Measurements from ENCODE around the gene PRPF18.

The PRPF18 gene

GRCh38 chr10:13627459-13628310 lies 40.9 kb downstream of the PRPF18 start:
- Histone ChIP-seq H3K9me3 (ENCODE audit: control insufficient read depth, insufficient read depth, low read length) (no peaks in the 10 kb centered on the region), H3K4me3 (ENCODE audit: low read depth, low read length) (peak overlapping the region; percentile 17; the same call in 1 of the 2 replicates), H3K9ac (ENCODE audit: low read depth, low read length) (no peak overlapping the region), H3K36me3 (ENCODE audit: control insufficient read depth, insufficient read depth, low read length) (0 out of 2 replicates have a peak, but pooled peaks cover 5% of the 10 kb centered on the region), H3K4me1 (ENCODE audit: control insufficient read depth, insufficient read depth, low read length) (peaks cover 30% of the 10 kb centered on the region), H3K27ac (ENCODE audit: low read depth, low read length) (peak overlapping the region; percentile 81), H3K27me3 (ENCODE audit: control insufficient read depth, insufficient read depth, low read length) (no peaks in the 10 kb centered on the region)

- H3K4me3 ChIP-seq (ENCODE audit: low read depth, low read length): no peak overlapping the region
- H3K36me3 ChIP-seq (ENCODE audit: control insufficient read depth, insufficient read depth, low read length): 0 out of 2 replicates have a peak, but pooled peaks cover 5% of the 10 kb centered on the region
- no peaks in the 10 kb centered on the region for H3K27me3 ChIP-seq (ENCODE audit: control insufficient read depth, insufficient read depth, low read length)
- peaks cover 30% of the 10 kb centered on the region for H3K4me1 ChIP-seq (ENCODE audit: control insufficient read depth, insufficient read depth, low read length)
- no peak overlapping the region for H3K9ac ChIP-seq (ENCODE audit: low read depth, low read length)
- peak overlapping the region; percentile 81 for H3K27ac ChIP-seq (ENCODE audit: low read depth, low read length)
- no peaks in the 10 kb centered on the region for H3K9me3 ChIP-seq (ENCODE audit: control insufficient read depth, insufficient read depth, low read length)
These were observed 41.9 kb downstream of the PRPF18 start for GRCh38 chr10:13628661-13629060.

DNA sequence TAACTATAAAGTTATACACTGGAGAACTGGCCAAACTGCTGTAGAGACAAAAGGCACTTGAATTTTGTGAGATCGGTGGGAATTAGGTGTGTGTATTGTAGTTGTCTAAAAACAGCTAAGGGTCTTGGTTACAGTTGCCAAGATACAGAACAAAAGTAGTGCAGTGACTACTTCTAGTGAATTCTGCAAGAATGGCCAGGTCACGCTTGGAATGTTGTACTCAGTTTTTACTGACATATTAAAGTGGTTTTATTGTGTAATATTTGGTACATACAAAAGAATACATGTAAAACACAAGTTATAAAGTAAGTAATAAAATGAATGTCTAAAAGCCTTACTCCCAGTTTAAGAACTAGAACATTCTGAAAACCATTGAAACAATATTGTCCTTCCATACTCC lies 42.4 kb downstream of the PRPF18 start:
- Histone ChIP-seq H3K9ac (ENCODE audit: low read depth, low read length) (no peak overlapping the region), H3K27ac (ENCODE audit: low read depth, low read length) (peak overlapping the region; percentile 81), H3K9me3 (ENCODE audit: control insufficient read depth, insufficient read depth, low read length) (no peaks in the 10 kb centered on the region), H3K4me1 (ENCODE audit: control insufficient read depth, insufficient read depth, low read length) (peaks cover 30% of the 10 kb centered on the region), H3K36me3 (ENCODE audit: control insufficient read depth, insufficient read depth, low read length) (0 out of 2 replicates have a peak, but pooled peaks cover 5% of the 10 kb centered on the region), H3K4me3 (ENCODE audit: low read depth, low read length) (no peak overlapping the region), H3K27me3 (ENCODE audit: control insufficient read depth, insufficient read depth, low read length) (no peaks in the 10 kb centered on the region)

GRCh38 chr10:13630231-13630630 lies 43.5 kb downstream of the PRPF18 start:
- H3K4me3 ChIP-seq (ENCODE audit: low read depth, low read length): no peak overlapping the region
- H3K27ac ChIP-seq (ENCODE audit: low read depth, low read length): no peak overlapping the region
- H3K9ac ChIP-seq (ENCODE audit: low read depth, low read length): no peak overlapping the region
- H3K36me3 ChIP-seq (ENCODE audit: control insufficient read depth, insufficient read depth, low read length): 0 out of 2 replicates have a peak, but pooled peaks cover 5% of the 10 kb centered on the region
- H3K4me1 ChIP-seq (ENCODE audit: control insufficient read depth, insufficient read depth, low read length): peaks cover 30% of the 10 kb centered on the region
- no peaks in the 10 kb centered on the region for H3K27me3 ChIP-seq (ENCODE audit: control insufficient read depth, insufficient read depth, low read length)
- no peaks in the 10 kb centered on the region for H3K9me3 ChIP-seq (ENCODE audit: control insufficient read depth, insufficient read depth, low read length)

DNA sequence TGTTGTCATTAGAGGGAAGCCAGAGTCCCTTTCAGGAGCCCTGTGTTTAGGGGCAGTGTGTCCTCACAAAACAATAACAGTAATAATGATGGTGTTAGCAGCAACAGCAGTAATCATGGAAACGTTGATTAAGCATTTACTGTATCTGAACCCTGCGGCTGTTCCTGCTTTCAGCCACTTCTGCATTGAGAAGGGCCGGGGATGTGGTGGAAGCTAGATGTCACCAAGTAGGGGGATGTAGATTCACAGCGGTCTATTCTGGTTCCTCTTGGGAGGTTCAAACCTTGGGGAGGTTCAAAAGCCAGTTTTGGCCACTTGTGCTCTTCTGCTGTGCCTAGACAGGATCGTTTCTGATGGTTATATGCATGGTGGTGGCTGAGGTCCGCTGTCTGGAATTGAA lies 44.8 kb downstream of the PRPF18 start:
- Histone ChIP-seq H3K27ac (ENCODE audit: low read depth, low read length) (no peak overlapping the region), H3K9ac (ENCODE audit: low read depth, low read length) (no peak overlapping the region), H3K9me3 (ENCODE audit: control insufficient read depth, insufficient read depth, low read length) (no peaks in the 10 kb centered on the region), H3K27me3 (ENCODE audit: control insufficient read depth, insufficient read depth, low read length) (no peaks in the 10 kb centered on the region), H3K4me3 (ENCODE audit: low read depth, low read length) (no peak overlapping the region), H3K36me3 (ENCODE audit: control insufficient read depth, insufficient read depth, low read length) (0 out of 2 replicates have a peak, but pooled peaks cover 5% of the 10 kb centered on the region), H3K4me1 (ENCODE audit: control insufficient read depth, insufficient read depth, low read length) (peaks cover 24% of the 10 kb centered on the region)

GRCh38 chr10:13632440-13632839 lies 45.7 kb downstream of the PRPF18 start:
- peaks cover 16% of the 10 kb centered on the region for H3K4me1 ChIP-seq (ENCODE audit: control insufficient read depth, insufficient read depth, low read length)
- H3K27me3 ChIP-seq (ENCODE audit: control insufficient read depth, insufficient read depth, low read length): no peaks in the 10 kb centered on the region
- H3K9ac ChIP-seq (ENCODE audit: low read depth, low read length): no peak overlapping the region
- 0 out of 2 replicates have a peak, but pooled peaks cover 5% of the 10 kb centered on the region for H3K36me3 ChIP-seq (ENCODE audit: control insufficient read depth, insufficient read depth, low read length)
- no peak overlapping the region for H3K27ac ChIP-seq (ENCODE audit: low read depth, low read length)
- no peak overlapping the region for H3K4me3 ChIP-seq (ENCODE audit: low read depth, low read length)
- H3K9me3 ChIP-seq (ENCODE audit: control insufficient read depth, insufficient read depth, low read length): no peaks in the 10 kb centered on the region

DNA sequence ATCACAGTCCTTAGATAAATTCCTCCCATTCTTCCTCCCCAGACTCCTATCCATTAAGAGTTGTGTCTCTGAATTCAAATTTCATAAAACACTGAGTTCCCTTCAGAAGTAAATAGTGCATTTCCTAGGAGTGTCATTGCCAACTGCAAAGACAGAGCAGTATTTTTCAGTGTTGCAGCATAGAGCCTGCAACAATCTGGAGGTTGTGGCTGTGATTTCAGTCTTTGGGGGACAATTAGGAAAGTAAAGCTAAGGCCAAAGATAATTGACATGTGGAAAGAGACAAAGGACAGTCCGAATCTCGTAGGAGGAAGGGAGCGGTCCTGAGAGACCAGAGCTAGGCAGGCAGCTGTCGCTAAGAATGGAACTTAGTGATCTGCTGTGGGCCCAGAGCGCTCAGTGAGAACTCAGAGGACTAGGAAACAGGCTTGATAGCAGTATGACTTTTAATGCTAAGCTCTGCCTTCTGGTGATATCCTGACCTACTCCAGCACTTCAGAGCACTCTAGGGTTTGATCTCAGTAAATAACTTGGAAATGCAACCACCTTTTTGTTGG lies 46.2 kb downstream of the PRPF18 start:
- peaks cover 11% of the 10 kb centered on the region for H3K4me1 ChIP-seq (ENCODE audit: control insufficient read depth, insufficient read depth, low read length)

DNA sequence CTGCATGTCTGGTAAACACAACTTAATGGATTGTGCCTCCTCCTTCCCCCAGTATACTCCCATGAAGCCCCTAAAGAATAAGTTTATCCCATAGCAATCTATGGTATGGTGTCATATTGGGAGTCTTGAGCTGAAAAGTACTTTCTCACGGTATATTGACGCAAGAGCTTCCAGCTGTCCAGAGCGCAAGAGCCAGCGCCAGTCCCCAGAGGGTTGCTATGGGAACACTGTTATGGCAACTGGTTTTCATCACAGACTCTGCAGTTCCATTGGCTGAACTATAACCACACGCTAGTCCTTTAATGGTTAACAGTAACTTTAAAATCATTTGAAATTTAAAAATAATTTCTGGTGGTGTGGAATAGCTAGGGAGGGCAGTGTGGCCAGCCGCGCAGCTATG lies 46.9 kb downstream of the PRPF18 start:
- no peak overlapping the region for H3K27ac ChIP-seq (ENCODE audit: low read depth, low read length)
- H3K27me3 ChIP-seq (ENCODE audit: control insufficient read depth, insufficient read depth, low read length): no peaks in the 10 kb centered on the region
- H3K4me3 ChIP-seq (ENCODE audit: low read depth, low read length): no peak overlapping the region
- peaks cover 4% of the 10 kb centered on the region for H3K4me1 ChIP-seq (ENCODE audit: control insufficient read depth, insufficient read depth, low read length)
- H3K36me3 ChIP-seq (ENCODE audit: control insufficient read depth, insufficient read depth, low read length): peaks cover 5% of the 10 kb centered on the region; the same call in 1 of the 2 replicates
- no peaks in the 10 kb centered on the region for H3K9me3 ChIP-seq (ENCODE audit: control insufficient read depth, insufficient read depth, low read length)
- H3K9ac ChIP-seq (ENCODE audit: low read depth, low read length): no peak overlapping the region

More for the DNA sequence above, 46.2 kb downstream of the PRPF18 start:
- Histone ChIP-seq H3K27me3 (ENCODE audit: control insufficient read depth, insufficient read depth, low read length) (no peaks in the 10 kb centered on the region), H3K27ac (ENCODE audit: low read depth, low read length) (no peak overlapping the region), H3K4me3 (ENCODE audit: low read depth, low read length) (no peak overlapping the region), H3K9me3 (ENCODE audit: control insufficient read depth, insufficient read depth, low read length) (no peaks in the 10 kb centered on the region), H3K9ac (ENCODE audit: low read depth, low read length) (no peak overlapping the region), H3K36me3 (ENCODE audit: control insufficient read depth, insufficient read depth, low read length) (0 out of 2 replicates have a peak, but pooled peaks cover 5% of the 10 kb centered on the region)

DNA sequence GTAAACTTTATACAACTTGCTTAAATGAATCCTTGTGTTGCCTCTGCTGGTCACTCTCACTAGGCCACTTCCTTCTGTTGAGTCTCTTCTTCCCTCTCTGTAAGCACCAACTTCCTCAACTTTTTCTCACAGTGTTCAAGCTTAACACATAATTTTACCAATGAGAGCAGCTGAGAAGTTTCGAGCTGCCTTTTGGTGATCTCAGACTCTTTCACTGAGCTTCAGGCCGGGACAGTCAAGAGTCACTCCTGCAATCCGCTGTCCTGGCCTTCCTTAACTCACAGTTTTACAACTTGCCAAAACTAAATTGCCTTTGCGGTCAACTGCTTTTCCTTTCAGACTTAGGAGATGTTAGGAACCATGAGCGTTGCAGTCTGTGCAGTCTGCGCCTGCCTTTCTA lies 47.4 kb downstream of the PRPF18 start:
- no peak overlapping the region for H3K9ac ChIP-seq (ENCODE audit: low read depth, low read length)
- H3K27me3 ChIP-seq (ENCODE audit: control insufficient read depth, insufficient read depth, low read length): no peaks in the 10 kb centered on the region
- H3K4me1 ChIP-seq (ENCODE audit: control insufficient read depth, insufficient read depth, low read length): no peaks in the 10 kb centered on the region
- no peak overlapping the region for H3K27ac ChIP-seq (ENCODE audit: low read depth, low read length)
- H3K4me3 ChIP-seq (ENCODE audit: low read depth, low read length): no peak overlapping the region
- H3K9me3 ChIP-seq (ENCODE audit: control insufficient read depth, insufficient read depth, low read length): no peaks in the 10 kb centered on the region
- H3K36me3 ChIP-seq (ENCODE audit: control insufficient read depth, insufficient read depth, low read length): peaks cover 5% of the 10 kb centered on the region; the same call in 1 of the 2 replicates

- Histone ChIP-seq H3K4me1 (ENCODE audit: control insufficient read depth, insufficient read depth, low read length) (no peaks in the 10 kb centered on the region), H3K9ac (ENCODE audit: low read depth, low read length) (no peak overlapping the region), H3K27ac (ENCODE audit: low read depth, low read length) (no peak overlapping the region), H3K9me3 (ENCODE audit: control insufficient read depth, insufficient read depth, low read length) (peaks cover 4% of the 10 kb centered on the region; the same call in 1 of the 2 replicates), H3K4me3 (ENCODE audit: low read depth, low read length) (no peak overlapping the region), H3K27me3 (ENCODE audit: control insufficient read depth, insufficient read depth, low read length) (no peaks in the 10 kb centered on the region), H3K36me3 (ENCODE audit: control insufficient read depth, insufficient read depth, low read length) (peaks cover 3% of the 10 kb centered on the region; the same call in 1 of the 2 replicates)
These were observed 50.0 kb downstream of the PRPF18 start for GRCh38 chr10:13636776-13637175.

- Histone ChIP-seq H3K9me3 (ENCODE audit: control insufficient read depth, insufficient read depth, low read length) (peaks cover 10% of the 10 kb centered on the region), H3K36me3 (ENCODE audit: control insufficient read depth, insufficient read depth, low read length) (peaks cover 3% of the 10 kb centered on the region; the same call in 1 of the 2 replicates), H3K9ac (ENCODE audit: low read depth, low read length) (no peak overlapping the region), H3K4me1 (ENCODE audit: control insufficient read depth, insufficient read depth, low read length) (no peaks in the 10 kb centered on the region), H3K4me3 (ENCODE audit: low read depth, low read length) (no peak overlapping the region), H3K27me3 (ENCODE audit: control insufficient read depth, insufficient read depth, low read length) (no peaks in the 10 kb centered on the region), H3K27ac (ENCODE audit: low read depth, low read length) (no peak overlapping the region)
These were observed 50.6 kb downstream of the PRPF18 start for GRCh38 chr10:13637303-13637856.

All from HUES48 (cell line).